SKM-1 treated with dmso at 0.1 percent for 144 hours (cell line): ENCODE measurements around the gene CHMP5.
"Not testable (repeated sequence)": the region's sequence is repeated elsewhere in the genome, so short reads cannot be mapped to it uniquely, and the experiment has no call there.

ENCODE experiments used
- DNase-seq: peaks from one replicate; lab custom pipeline; 2025; ENCODE audit not compliant: unreplicated experiment; lab: John Stamatoyannopoulos, UW

The CHMP5 gene

GRCh38 chr9:33311953-33312352 lies 47.1 kb downstream of the CHMP5 start:
- DNase-seq: no peak

- no peak for DNase-seq
Observed at GRCh38 chr9:33315371-33315770, 50.5 kb downstream of the CHMP5 start.

DNA sequence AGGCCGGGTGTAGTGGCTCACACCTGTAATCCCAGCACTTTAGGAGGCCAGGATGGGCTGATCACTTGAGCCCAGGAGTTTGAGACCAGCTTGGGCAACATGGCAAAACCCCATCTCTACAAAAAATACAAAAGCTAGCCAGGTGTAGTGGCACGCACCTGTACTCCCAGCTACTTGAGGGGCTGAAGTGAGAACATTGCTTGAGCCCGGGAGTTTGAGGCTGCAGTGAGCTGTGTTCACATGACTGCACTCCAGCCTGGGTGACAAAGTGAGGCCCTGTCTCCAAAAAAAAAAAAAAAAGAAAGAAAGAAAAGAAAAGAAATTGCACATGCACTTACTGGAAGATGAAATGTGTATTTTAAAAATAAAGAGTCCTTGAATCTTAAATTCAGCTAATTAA lies 52.3 kb downstream of the CHMP5 start:
- not testable (repeated sequence) for DNase-seq

GRCh38 chr9:33318225-33318624 lies 53.4 kb downstream of the CHMP5 start:
- no peak for DNase-seq

DNA sequence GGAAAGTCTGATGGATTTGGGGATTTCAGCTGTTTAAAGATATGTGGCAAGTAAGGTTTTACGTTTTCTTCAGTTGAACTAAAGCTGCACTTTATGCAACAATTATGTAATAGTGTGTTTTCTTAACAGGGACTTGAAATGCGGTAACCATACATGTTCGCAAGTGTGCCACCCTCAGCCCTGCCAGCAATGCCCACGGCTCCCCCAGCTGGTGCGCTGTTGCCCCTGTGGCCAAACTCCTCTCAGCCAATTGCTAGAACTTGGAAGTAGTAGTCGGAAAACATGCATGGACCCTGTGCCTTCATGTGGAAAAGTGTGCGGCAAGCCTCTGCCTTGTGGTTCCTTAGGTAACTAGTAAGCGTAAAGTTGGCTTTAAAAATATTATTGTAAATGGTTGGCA lies 53.9 kb downstream of the CHMP5 start:
- DNase-seq: no peak

- DNase-seq: no peak
Observed at GRCh38 chr9:33320230-33320567, 55.4 kb downstream of the CHMP5 start.

- no peak for DNase-seq
Observed at GRCh38 chr9:33320568-33321261, 55.9 kb downstream of the CHMP5 start.

GRCh38 chr9:33329117-33329563 lies 64.3 kb downstream of the CHMP5 start:
- no peak for DNase-seq

DNA sequence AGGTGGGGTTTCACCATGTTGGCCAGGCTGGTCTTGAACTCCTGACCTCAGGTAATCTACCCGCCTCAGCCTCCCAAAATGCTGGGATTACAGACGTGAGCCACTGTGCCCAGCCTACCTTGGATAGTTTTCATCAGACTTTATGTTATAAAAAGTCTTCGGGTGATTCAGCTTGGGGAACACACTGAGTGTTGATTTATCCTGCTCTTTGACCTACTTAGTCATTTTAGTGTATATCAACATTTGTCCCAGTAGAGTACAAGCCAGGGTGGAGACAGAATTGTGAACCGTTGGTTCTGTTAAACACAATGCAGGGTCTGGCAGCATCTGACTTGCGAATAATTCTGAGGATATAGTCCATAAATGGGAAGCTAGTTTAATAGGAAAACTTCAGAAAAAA lies 65.1 kb downstream of the CHMP5 start:
- DNase-seq: no peak

- DNase-seq: no peak
Observed at GRCh38 chr9:33331377-33331891, 66.6 kb downstream of the CHMP5 start.
